LNCaP clone FGC (cell line): ENCODE measurements around the gene TANC1.

ENCODE experiments used
- DNase-seq: peaks from one replicate; pipeline ENCODE4 v3.0.0-alpha.2; 2011; ENCODE audit warnings: low read depth
- H3K4me3 ChIP-seq: 2 replicates; pipeline ENCODE4 v1.5.1; 2011; ENCODE audit warnings: mild to moderate bottlenecking, low read depth, low read length, control low read depth
- TF ChIP-seq, protein P1 (sequence below): IDR thresholded peaks from 2 replicates; pipeline ENCODE4 v1.5.1; 2012; ENCODE audit warnings: mild to moderate bottlenecking; ENCODE audit not compliant: control insufficient read depth, insufficient read depth; ENCODE audit errors: extremely low read depth

Gene TANC1

DNA sequence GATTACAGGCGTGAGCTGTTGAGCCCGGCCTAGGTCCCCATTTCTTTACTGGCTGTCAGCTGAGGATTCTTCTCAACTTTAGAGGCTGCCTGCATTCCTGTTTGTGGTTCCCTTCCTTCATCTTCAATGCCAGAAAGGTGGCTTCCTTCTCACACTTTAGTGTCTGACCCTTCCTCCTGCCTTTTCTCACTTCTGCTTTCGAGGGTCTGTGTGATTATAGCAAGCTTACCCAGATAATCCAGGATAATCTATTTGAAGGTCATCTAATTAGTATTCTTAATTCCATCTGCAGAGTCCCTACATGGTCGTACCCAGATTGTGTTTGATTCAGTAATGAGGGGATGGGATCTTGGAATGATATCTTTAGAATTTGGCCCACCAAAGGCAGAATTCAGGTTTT is 157.4 kb downstream of the TANC1 start:
- DNase-seq = no peak
- TF ChIP-seq, protein P1, sequence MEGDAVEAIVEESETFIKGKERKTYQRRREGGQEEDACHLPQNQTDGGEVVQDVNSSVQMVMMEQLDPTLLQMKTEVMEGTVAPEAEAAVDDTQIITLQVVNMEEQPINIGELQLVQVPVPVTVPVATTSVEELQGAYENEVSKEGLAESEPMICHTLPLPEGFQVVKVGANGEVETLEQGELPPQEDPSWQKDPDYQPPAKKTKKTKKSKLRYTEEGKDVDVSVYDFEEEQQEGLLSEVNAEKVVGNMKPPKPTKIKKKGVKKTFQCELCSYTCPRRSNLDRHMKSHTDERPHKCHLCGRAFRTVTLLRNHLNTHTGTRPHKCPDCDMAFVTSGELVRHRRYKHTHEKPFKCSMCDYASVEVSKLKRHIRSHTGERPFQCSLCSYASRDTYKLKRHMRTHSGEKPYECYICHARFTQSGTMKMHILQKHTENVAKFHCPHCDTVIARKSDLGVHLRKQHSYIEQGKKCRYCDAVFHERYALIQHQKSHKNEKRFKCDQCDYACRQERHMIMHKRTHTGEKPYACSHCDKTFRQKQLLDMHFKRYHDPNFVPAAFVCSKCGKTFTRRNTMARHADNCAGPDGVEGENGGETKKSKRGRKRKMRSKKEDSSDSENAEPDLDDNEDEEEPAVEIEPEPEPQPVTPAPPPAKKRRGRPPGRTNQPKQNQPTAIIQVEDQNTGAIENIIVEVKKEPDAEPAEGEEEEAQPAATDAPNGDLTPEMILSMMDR = no peak
- H3K4me3 ChIP-seq = no peak overlapping the region

GRCh38 chr2:159126432-159127022 is 158.1 kb downstream of the TANC1 start:
- no peak for DNase-seq
- TF ChIP-seq, protein P1 = no peak
- H3K4me3 ChIP-seq = no peak overlapping the region

DNA sequence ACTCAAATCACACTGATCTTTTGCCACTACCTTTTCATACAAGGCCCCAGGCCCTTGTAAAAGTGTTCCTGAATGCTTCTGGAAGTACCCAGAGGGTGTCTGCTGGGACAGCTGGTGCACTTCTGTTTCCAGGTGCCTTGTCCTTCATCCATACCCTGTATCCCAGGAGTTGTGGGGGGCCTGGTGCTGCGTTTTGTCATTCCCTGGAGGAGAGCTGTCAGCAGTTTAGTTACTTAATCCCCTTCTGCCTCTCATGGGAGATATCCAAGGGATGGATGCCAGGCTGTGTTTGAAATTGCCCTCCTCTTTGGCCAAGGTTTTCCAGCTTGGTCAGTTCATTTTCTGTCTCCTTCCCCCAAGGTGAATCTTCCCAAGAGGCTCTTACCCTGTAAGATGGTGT is 159.8 kb downstream of the TANC1 start:
- TF ChIP-seq, protein P1 = no peak
- no peak for DNase-seq
- no peak overlapping the region for H3K4me3 ChIP-seq

GRCh38 chr2:159129269-159129668 is 160.8 kb downstream of the TANC1 start:
- DNase-seq = no peak
- TF ChIP-seq, protein P1 = no peak

GRCh38 chr2:159129824-159130223 is 161.4 kb downstream of the TANC1 start:
- TF ChIP-seq, protein P1 = no peak
- no peak for DNase-seq
- H3K4me3 ChIP-seq = no peak overlapping the region

More at GRCh38 chr2:159129269-159129668, 160.8 kb downstream of the TANC1 start:
- H3K4me3 ChIP-seq = no peak overlapping the region

DNA sequence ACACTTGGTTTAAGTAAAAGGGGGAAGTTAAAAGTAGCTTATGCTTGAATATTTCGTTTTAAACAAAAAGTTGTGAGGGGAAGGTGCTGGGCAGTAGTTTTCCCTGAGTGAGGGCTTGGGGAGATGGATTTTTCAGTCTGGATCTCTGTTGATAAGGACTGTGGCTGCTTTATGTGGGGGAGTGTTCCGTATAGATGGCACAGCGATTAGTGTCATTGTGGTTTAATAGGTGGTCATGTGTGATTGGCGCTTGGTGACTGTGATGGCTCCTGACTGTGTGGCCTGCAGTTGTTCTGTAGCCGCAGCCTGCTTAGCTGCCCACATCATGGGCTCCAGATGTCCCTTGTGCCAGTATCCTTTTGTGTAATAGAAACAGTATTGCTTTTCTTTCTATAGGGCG is 161.9 kb downstream of the TANC1 start:
- H3K4me3 ChIP-seq = no peak overlapping the region
- TF ChIP-seq, protein P1 = no peak
- DNase-seq = no peak

DNA sequence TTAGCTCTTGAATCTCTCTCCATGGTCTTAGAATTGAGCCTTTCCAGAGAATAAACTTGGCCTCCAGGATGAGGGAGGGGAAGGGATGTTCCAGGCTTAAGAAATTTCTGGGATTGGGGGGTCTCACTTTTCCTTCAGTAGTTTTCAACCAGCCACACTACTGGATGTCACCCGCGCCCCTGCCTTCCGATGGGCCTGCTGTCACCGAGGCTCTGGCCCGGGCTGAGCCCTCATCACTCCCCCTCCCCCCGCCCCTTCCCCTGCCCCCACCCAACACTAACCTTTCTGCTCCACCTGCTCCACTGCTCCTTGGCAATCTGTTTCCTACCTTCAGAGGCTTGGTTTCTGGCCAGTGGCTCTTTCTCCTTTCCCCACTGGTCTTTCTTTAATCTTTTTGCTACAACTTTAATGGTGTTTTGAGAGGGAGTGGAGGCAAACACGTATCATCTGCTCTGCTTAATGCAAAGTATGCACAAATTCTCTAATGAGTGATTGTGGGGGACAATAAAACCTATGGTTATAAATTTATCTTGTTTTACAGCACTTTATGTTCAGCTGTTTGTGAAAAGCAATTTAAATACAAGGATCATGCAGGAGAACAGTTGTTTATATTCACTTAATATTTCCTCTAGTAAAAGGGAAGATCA is 162.9 kb downstream of the TANC1 start:
- DNase-seq = no peak
- no peak overlapping the region for H3K4me3 ChIP-seq
- TF ChIP-seq, protein P1 = no peak
